ENCODE results near the gene SPSB1.

DNA sequence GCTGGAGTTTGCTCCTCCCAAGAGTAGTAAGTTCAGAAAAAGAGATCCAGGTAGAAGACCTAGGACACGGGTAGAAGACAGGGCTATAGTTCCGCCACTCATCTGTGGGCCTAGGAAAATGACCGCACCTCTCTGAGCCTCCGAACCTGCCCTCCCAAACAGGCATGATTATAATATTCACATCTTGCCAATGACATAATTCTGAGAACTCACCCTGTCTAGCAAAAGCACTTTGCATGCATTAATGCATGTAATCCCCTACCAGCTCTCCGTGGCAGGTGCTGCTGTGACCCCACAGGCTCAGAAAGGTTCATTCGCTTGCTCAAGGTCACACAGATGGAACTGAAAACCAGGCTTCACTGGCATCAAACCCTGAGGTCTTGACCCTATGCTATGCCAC is 88.0 kb downstream of the SPSB1 start:
- TF ChIP-seq EZH2 (IDR thresholded peaks at IDR 0.05; ENCODE audit: low read depth) (no peak), CTCF (conservative IDR thresholded peaks at IDR 0.05) (no peak)
